IPS-15b (cell line): ENCODE measurements around the gene ATF6B.

Experiments
- H3K27me3 ChIP-seq: one replicate; pipeline ENCODE4 v1.6.1; 2013; ENCODE audit warnings: low read length; ENCODE audit not compliant: control insufficient read depth, insufficient read depth
- H3K36me3 ChIP-seq: one replicate; pipeline ENCODE4 v1.6.1; 2013; ENCODE audit warnings: low read length; ENCODE audit not compliant: control insufficient read depth, insufficient read depth
- H3K4me1 ChIP-seq: one replicate; pipeline ENCODE4 v1.6.1; 2013; ENCODE audit warnings: mild to moderate bottlenecking, low read length; ENCODE audit not compliant: control insufficient read depth, insufficient read depth
- H3K4me3 ChIP-seq: one replicate; pipeline ENCODE4 v1.5.1; 2013; ENCODE audit warnings: low read depth, low read length
- H3K9ac ChIP-seq: one replicate; pipeline ENCODE4 v1.6.1; 2013; ENCODE audit warnings: low read depth, mild to moderate bottlenecking, low read length
- H3K9me3 ChIP-seq: one replicate; pipeline ENCODE4 v1.6.1; 2013; ENCODE audit warnings: mild to moderate bottlenecking, low read length; ENCODE audit not compliant: control insufficient read depth, insufficient read depth

ATF6B gene

DNA sequence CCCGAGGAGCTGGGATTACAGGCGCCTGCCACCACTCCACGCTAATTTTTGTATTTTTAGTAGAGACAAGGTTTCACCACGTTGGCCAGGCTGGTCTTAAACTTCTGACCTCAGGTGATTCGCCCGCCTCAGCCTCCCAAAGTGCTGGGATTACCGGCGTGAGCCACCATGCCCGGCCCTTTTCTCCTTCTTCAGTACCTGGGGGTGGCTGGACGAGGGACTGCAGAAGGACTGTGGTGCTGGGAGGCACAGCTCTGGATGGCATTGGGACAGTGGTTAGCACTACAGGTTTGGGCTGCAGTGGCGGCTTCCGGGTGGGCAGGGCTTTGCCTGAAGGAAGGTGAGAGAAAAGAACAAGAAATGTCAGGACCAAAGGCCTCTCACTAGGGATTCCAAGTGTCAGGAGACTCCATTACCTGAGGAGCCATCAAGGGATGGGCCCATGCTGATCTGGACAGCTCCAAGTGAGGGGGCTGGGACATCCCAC lies 7.4 kb downstream of the ATF6B start:
- Histone ChIP-seq H3K4me3 (no peak overlapping the region), H3K27me3 (no peaks in the 10 kb centered on the region), H3K9ac (no peak overlapping the region), H3K4me1 (no peaks in the 10 kb centered on the region), H3K36me3 (peaks cover 26% of the 10 kb centered on the region), H3K9me3 (no peaks in the 10 kb centered on the region)

DNA sequence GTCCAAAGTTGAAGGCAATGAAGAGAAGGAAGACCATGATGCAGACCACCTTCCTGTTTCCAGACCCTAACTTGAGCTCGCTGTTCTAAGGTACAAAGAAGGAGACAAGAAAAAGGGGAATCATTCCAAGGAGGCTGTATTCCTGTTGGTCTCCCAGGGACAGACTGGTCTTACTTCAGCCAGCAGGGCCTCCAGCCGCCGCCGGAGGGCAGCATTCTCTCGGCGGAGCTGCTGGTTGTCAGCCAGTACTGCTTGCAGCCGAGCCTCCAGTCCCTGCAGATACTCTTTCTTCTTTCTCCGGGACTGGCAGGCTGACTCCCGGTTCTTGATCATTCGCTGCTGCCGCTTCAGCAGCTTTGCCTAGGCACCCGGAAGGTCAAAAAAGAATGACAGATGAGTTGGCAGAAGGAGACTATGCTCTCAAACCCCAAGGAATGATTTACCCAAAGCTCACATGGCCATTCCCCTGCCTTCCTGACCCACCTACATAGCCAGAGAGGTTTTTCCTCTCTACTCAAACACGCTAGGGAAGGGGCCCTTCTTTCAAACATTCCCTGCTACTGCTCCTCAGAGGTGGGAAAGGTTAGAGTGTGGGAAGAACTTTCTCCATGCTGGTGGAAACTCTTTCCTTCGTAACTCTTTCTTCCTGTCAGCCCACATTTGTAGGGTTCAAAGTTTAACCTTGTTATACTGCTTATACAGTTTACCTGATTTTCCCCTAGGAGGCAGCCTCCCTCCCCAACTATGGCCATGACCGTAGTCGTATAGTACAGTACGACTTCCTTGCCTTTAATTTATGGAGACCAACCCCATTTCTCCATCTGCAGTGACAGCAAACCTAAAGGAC lies 9.0 kb downstream of the ATF6B start:
- Histone ChIP-seq H3K4me1 (no peaks in the 10 kb centered on the region), H3K9me3 (no peaks in the 10 kb centered on the region), H3K36me3 (peaks cover 27% of the 10 kb centered on the region), H3K4me3 (no peak overlapping the region), H3K27me3 (no peaks in the 10 kb centered on the region), H3K9ac (no peak overlapping the region)

DNA sequence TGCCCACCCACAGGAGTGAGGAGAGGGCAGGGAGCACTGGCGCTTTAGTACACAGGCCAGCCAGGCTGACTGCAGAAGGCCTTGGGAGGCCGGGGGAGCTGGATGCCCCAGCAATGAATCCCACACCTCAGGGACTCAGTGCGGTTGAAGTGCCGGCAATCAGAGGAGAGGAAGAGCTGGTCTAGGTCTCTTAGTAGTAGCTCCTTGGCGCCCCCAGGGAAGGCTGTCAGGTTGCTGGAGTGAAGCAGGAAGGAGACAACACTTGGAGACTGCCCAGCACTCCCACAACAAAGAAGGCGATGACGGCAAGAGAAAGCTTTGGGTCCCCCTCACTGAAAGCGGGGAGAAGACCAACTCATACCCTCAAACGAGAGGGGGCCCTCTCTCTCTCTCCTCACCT lies 10.6 kb downstream of the ATF6B start:
- H3K9ac ChIP-seq = no peak overlapping the region
- H3K4me1 ChIP-seq = no peaks in the 10 kb centered on the region
- H3K36me3 ChIP-seq = peaks cover 27% of the 10 kb centered on the region

DNA sequence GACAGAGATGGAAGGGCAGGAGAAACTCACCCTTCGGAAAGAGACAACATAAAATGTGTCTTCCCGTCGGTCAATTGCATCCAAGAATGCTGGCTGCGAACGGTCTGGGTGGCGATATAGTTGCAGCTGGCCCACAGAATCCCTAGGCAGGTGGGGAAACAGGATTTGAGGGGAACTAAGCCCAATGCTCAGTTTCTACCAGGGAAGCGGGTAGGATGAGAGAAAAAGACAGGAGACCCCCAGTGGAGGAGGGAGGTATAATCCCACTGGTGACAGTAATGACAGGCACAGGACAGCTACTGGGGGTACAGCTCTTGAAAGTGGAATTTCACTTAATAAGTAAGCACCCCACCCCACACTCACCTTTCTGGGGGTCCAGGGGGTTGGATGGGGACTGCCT lies 11.4 kb downstream of the ATF6B start:
- H3K9me3 ChIP-seq = no peaks in the 10 kb centered on the region
- no peaks in the 10 kb centered on the region for H3K4me1 ChIP-seq
- H3K27me3 ChIP-seq = no peaks in the 10 kb centered on the region
- peaks cover 27% of the 10 kb centered on the region for H3K36me3 ChIP-seq
- no peak overlapping the region for H3K9ac ChIP-seq
- no peak overlapping the region for H3K4me3 ChIP-seq

More for the DNA sequence above, 10.6 kb downstream of the ATF6B start:
- Histone ChIP-seq H3K4me3 (no peak overlapping the region), H3K27me3 (no peaks in the 10 kb centered on the region), H3K9me3 (no peaks in the 10 kb centered on the region)

DNA sequence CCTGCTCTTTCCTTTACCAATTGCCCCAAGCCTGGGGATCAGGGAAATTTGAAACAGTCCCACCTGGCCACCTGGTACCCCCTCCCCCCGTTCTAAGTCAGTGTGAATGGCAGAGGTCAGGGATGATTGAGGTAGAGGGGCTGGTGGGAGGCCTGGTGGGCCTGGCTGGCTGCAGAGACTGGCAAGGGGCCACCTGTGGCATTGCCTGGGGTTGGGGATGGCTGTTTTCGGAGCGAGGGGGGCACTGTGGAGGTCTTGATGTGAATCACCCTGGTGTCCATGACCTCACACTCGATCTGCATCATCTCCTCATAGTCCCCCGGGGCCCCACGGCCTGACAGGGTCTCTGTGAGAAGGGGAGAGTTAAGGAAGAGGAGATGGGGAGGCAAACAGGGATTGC lies 12.4 kb downstream of the ATF6B start:
- no peaks in the 10 kb centered on the region for H3K9me3 ChIP-seq
- H3K27me3 ChIP-seq = no peaks in the 10 kb centered on the region
- H3K36me3 ChIP-seq = peaks cover 23% of the 10 kb centered on the region
- H3K9ac ChIP-seq = no peak overlapping the region
- H3K4me1 ChIP-seq = no peaks in the 10 kb centered on the region
- no peak overlapping the region for H3K4me3 ChIP-seq

DNA sequence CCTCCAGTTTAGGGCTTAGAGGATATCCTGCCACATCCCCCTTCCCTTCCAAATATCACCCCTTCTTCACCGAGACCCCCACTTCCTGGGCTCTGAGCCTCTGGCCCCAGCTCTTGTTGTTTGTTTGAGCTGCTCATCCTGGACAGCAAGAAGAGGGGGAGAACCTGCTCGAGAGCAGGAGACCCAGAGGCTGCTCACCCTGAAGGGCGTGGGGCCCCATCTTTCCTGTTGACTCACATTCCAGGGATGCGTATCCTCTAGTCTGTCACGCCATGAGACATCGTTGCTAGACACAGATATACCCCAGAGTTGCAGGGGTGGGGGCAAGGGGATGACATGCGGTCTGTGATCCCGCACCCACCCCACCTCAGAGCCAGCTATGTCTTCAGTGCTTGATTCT lies 13.2 kb downstream of the ATF6B start:
- Histone ChIP-seq H3K4me3 (no peak overlapping the region), H3K9me3 (no peaks in the 10 kb centered on the region), H3K27me3 (peaks cover 2% of the 10 kb centered on the region), H3K4me1 (no peaks in the 10 kb centered on the region), H3K36me3 (peaks cover 21% of the 10 kb centered on the region), H3K9ac (no peak overlapping the region)

DNA sequence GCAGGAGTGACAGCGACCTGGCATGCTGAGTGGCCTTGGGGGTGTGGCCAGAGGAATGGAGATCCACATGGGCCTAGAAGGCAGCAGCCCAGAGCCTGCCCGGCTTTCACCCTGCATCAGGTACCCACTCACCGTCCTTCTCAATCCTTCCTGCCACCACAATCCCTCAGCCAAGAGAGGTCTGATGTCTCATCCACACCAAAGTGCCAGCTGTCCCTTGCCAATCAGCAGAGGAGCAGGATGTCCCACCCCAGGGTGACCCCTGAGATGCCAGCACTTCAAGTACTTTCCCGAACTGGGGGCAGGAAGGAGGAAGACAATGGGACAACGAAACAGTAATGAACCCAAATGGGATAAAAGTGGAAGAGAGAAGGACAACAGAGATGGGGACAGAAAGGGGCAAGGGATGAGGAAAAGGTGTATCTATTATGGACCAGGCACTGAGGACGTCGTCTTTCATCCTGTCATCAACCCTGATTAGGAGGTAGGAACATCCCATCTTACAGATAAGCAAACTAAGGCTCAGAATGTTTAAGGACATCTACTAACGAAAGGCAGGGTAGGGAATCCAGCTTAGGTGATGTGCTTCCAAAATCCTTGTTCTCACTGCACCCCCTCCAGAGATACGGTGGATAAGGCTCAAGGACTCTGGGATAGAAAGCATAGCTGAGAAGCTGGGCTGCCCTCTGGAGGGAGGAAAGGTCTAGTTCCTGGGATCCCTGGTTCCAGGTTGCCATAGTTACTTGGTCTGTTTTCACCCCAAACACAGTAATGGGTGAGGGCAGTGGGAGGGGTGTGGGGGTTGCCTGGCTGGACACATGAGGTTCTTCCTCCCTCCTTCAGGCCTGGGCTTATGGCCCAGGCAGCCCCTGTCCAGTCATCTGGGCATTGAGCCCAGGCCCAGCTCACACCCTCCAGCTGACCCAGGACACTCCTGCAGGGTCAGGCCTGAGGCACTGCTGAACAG lies 14.4 kb downstream of the ATF6B start:
- Histone ChIP-seq H3K36me3 (peaks cover 21% of the 10 kb centered on the region), H3K9me3 (no peaks in the 10 kb centered on the region), H3K4me3 (no peak overlapping the region), H3K9ac (no peak overlapping the region), H3K4me1 (peaks cover 4% of the 10 kb centered on the region), H3K27me3 (peaks cover 8% of the 10 kb centered on the region)

DNA sequence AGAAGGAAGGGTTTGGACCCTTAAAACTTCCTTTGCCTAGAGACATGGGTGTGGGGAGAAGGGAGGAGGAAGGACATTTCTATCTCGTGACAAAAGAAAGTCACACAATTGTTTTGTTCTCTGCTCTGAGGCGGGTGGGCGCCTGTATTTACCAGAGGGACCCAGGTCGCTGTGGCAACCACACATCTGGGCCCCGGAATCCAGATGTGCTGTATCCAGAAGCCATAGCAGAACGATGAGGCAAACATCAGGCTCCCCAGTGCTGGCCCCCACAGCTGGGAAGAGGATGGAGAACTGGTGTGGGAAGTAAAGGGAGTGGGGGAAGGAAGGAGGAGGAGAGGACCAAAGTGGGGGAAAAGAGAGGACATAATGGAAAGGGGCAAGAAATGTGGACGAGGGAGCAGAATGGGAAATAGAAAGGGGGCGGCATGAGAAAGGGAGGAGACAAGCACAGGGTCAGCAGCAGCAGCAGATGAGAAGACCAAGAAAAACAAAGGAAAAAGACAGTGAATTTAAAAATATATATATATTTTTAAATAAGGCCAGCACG lies 15.5 kb downstream of the ATF6B start:
- H3K9ac ChIP-seq = no peak overlapping the region

DNA sequence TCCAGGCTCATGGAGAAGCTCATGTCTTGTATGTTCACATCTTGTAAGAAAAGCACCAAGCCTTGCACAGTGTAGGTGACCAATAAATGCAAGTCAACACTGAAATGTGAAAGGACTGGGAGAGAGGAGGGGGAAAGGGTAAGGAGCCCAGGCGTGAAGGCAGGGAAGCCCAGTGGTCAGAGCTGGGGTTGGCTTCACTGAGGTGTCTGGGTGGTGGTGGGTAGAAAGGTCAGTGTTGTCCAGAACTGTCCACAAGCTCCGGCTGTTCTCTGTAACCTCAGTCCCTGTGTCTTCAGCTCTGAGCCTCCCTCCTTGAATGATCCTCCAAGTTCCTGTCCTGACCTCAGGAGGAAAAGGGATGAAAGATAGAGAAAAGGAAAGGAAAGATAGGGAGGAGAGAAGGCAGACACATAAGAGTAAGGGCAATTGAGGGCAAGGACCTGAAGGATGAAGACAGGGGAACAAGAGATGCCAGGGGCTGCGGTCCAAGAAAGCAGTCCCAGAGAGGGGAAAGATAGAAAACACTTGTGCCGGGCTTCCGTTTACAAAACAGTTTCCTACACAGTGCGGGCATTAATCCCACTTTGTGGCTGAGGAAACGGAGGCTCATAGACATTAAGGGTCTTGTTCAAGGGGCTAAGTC lies 16.5 kb downstream of the ATF6B start:
- H3K4me1 ChIP-seq = peaks cover 10% of the 10 kb centered on the region
- H3K27me3 ChIP-seq = peaks cover 17% of the 10 kb centered on the region
- no peak overlapping the region for H3K9ac ChIP-seq
- peaks cover 13% of the 10 kb centered on the region for H3K36me3 ChIP-seq
- H3K9me3 ChIP-seq = no peaks in the 10 kb centered on the region
- no peak overlapping the region for H3K4me3 ChIP-seq

More for the DNA sequence above, 15.5 kb downstream of the ATF6B start:
- Histone ChIP-seq H3K36me3 (peaks cover 18% of the 10 kb centered on the region), H3K27me3 (peaks cover 17% of the 10 kb centered on the region), H3K9me3 (no peaks in the 10 kb centered on the region), H3K4me3 (no peak overlapping the region), H3K4me1 (peaks cover 10% of the 10 kb centered on the region)

DNA sequence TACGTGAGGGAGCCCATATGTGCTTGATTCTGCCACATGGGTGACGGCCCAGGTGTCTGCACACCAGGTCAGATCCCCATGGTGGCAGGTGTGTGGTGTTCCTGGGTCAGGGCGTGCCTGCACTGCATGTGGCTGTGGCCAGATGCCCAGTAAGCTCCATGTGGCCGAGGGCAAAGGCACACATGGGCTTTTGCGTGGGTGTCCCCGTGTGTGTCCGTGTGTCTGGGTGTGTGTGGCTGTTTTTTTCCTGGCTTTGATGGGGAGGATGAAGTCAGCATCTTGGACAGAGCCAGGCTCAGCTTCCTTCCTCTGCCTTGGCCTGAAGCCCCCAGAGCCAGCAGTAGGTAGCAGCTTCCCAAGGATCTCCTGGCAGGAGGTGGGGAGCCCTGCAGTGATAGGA lies 17.4 kb downstream of the ATF6B start:
- no peak overlapping the region for H3K9ac ChIP-seq
- H3K4me1 ChIP-seq = peaks cover 10% of the 10 kb centered on the region
- H3K4me3 ChIP-seq = no peak overlapping the region
- peaks cover 17% of the 10 kb centered on the region for H3K27me3 ChIP-seq
- H3K9me3 ChIP-seq = no peaks in the 10 kb centered on the region
- peaks cover 4% of the 10 kb centered on the region for H3K36me3 ChIP-seq

DNA sequence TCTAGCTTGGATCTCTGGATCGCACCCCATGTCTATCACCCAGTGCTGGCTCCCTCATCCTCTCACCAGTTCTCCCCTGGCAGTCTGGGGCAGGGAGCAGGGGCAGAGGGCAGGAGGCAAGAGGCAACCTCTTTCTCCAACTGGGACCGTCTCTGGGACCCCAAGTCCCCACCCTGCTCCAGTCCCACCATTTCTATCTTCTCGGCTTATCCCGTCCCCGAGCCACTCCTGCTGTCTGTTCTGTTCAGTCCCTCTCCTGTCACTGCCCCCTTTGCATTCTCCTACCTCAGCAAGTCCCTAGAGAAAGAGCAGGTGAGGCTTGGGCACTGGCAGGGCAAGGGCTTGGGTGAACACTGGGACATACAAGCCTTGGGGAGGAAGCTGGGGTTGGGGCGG lies 18.3 kb downstream of the ATF6B start:
- Histone ChIP-seq H3K9me3 (no peaks in the 10 kb centered on the region), H3K4me3 (no peak overlapping the region), H3K36me3 (peaks cover 1% of the 10 kb centered on the region), H3K27me3 (peaks cover 17% of the 10 kb centered on the region), H3K4me1 (peaks cover 10% of the 10 kb centered on the region), H3K9ac (no peak overlapping the region)
